Lower leg skin (tissue), 4 donors: ENCODE measurements around the gene MAP3K20. TPM values are rescaled to one million over a fixed set of nuclear protein-coding genes. Genes with fewer than 3 reads are reported as not detected.

Source experiments
- DNase-seq, 2 donors: peaks; one replicate each; pipeline ENCODE4 v3.0.0-alpha.2; 2019; ENCODE audit warnings: low spot score in 2 of 2
- H3K4me3 ChIP-seq: fragments of 200-600 bp; sonication (generic); 2 replicates; pipeline ENCODE4 v1.5.1; 2017; ENCODE audit warnings: mild to moderate bottlenecking, low read depth; ENCODE audit not compliant: poor library complexity, severe bottlenecking
- CTCF ChIP-seq, 3 donors: fragments of 450-650 bp; IDR thresholded peaks; one replicate each; pipeline ENCODE4 v1.5.1; 2016; ENCODE audit warnings: antibody characterized with exemption in 3 of 3, mild to moderate bottlenecking in 3 of 3, moderate library complexity in 2 of 3
- POLR2A ChIP-seq, 2 donors: fragments of 450-650 bp; IDR thresholded peaks; one replicate each; pipeline ENCODE4 v1.6.1; 2016 to 2017; ENCODE audit warnings: antibody characterized with exemption in 2 of 2, mild to moderate bottlenecking in 1 of 2, moderate library complexity in 1 of 2
- WGBS, 2 donors: methylation state at CpG; one replicate each; pipeline ENCODE4 v1.1.5; 2018; 5-methylcytosine and 5-hydroxymethylcytosine counted together
- intact Hi-C: fragments of 100-400 bp; cut with DNase I; formaldehyde crosslinking; loops from one replicate; pipeline ENCODE4 v1.15.0; 2023; ENCODE audit warnings: low total_unique reads
- total RNA-seq, 4 donors: library from RNA; depleted of rRNA; stranded (reverse); fragments of >200 nt; gene quantifications; one replicate each; pipeline ENCODE4 v1.1.0, GENCODE V29; 2016

Gene MAP3K20
- total RNA-seq, 4 donors from 2014 or later: 30.9 to 40.3 (median 37.3) TPM

GRCh38 chr2:173217116-173217840, 141.6 kb downstream of the MAP3K20 start:
- H3K4me3 ChIP-seq: no peak overlapping the region
- TF ChIP-seq CTCF (IDR thresholded peaks at IDR 0.05): no peak
- no peak for TF ChIP-seq POLR2A (IDR thresholded peaks at IDR 0.05)
- no peak for DNase-seq
- WGBS, 2 donors: 90 to 92% methylated on average over 20 of the region's 20 CpGs
- intact Hi-C loops: loop anchor here (10.0 kb wide), 1 partner anchor 402 kb away; no protein-coding TSS in a partner anchor

GRCh38 chr2:173218326-173219056, 142.8 kb downstream of the MAP3K20 start:
- WGBS, 2 donors: 41 to 44% methylated on average over 6 of the region's 6 CpGs
- no peak for DNase-seq
- intact Hi-C loops: loop anchor here (10.0 kb wide), 1 partner anchor 404 kb away; no protein-coding TSS in a partner anchor
- no peak for TF ChIP-seq CTCF (IDR thresholded peaks at IDR 0.05)
- no peak for TF ChIP-seq POLR2A (IDR thresholded peaks at IDR 0.05)
- no peak overlapping the region for H3K4me3 ChIP-seq

GRCh38 chr2:173221132-173221695, 145.6 kb downstream of the MAP3K20 start:
- no peak for TF ChIP-seq CTCF (IDR thresholded peaks at IDR 0.05)
- no peak for TF ChIP-seq POLR2A (IDR thresholded peaks at IDR 0.05)
- WGBS, 2 donors: 87 to 90% methylated on average over 4 of the region's 4 CpGs
- no peak overlapping the region for H3K4me3 ChIP-seq
- intact Hi-C loops: no loop called here
- no peak for DNase-seq

- WGBS, 2 donors: 91 to 96% methylated on average over 2 of the region's 2 CpGs
These were observed 146.4 kb downstream of the MAP3K20 start for GRCh38 chr2:173221937-173222594.

More at GRCh38 chr2:173221937-173222594, 146.4 kb downstream of the MAP3K20 start:
- TF ChIP-seq POLR2A (IDR thresholded peaks at IDR 0.05): no peak
- no peak for TF ChIP-seq CTCF (IDR thresholded peaks at IDR 0.05)
- H3K4me3 ChIP-seq: no peak overlapping the region
- intact Hi-C loops: no loop called here
- DNase-seq: no peak
